CD14-positive monocyte (primary cell): ENCODE data around the gene TMPRSS12. TPM values are rescaled to one million over a fixed set of nuclear protein-coding genes. Genes with fewer than 3 reads are reported as not detected.

Source experiments
- DNase-seq, 3 donors: peaks; one replicate each; pipeline ENCODE4 v3.0.0-alpha.2; 2011 to 2022
- H2AFZ ChIP-seq: 2 replicates; pipeline ENCODE4 v1.6.0; 2012; ENCODE audit warnings: mild to moderate bottlenecking, low read depth, low read length, inconsistent platforms; ENCODE audit not compliant: insufficient read depth, poor library complexity, severe bottlenecking
- H3K27ac ChIP-seq, 2 donors: 1 replicate in 1 of 2; 2 replicates in 1 of 2; pipeline ENCODE4 v1.5.1; 2012 to 2013; ENCODE audit warnings: low read length in 2 of 2, control low read depth in 1 of 2, inconsistent platforms in 1 of 2, low read depth in 1 of 2, mild to moderate bottlenecking in 1 of 2
- H3K27me3 ChIP-seq, 2 donors: one replicate each; pipeline versions ENCODE4 v1.6.0 to v1.6.1; 2011 to 2013; ENCODE audit warnings: low read length in 2 of 2; ENCODE audit not compliant: control insufficient read depth in 2 of 2, insufficient read depth in 2 of 2
- H3K36me3 ChIP-seq, 2 donors: replicated peaks in 1 of 2; 1 replicate in 1 of 2; 2 replicates in 1 of 2; pipeline versions ENCODE4 v1.5.1 to v1.6.1; 2012 to 2013; ENCODE audit warnings: low read length in 2 of 2, control low read depth in 1 of 2, inconsistent platforms in 1 of 2, mild to moderate bottlenecking in 1 of 2; ENCODE audit not compliant: insufficient read depth in 2 of 2, control insufficient read depth in 1 of 2
- H3K4me1 ChIP-seq, 2 donors: 1 replicate in 1 of 2; 2 replicates in 1 of 2; pipeline versions ENCODE4 v1.5.1 to v1.6.1; 2012 to 2013; ENCODE audit warnings: low read length in 2 of 2, control low read depth in 1 of 2, inconsistent platforms in 1 of 2, mild to moderate bottlenecking in 1 of 2, moderate library complexity in 1 of 2; ENCODE audit not compliant: insufficient read depth in 2 of 2, control insufficient read depth in 1 of 2
- H3K4me2 ChIP-seq: replicated peaks from 2 replicates; pipeline ENCODE3; 2012; ENCODE audit warnings: low read length, moderate library complexity, mild to moderate bottlenecking; ENCODE audit not compliant: poor library complexity, severe bottlenecking; ENCODE audit errors: extremely low read depth
- H3K4me3 ChIP-seq, 3 experiments: fragments of 200-600 bp in 1 of 3; sonication (generic) in 1 of 3; replicated peaks in 1 of 3; 1 replicate in 2 of 3; 2 replicates in 1 of 3; pipeline ENCODE4 v1.5.1; 2011 to 2013; ENCODE audit warnings: low read length in 3 of 3, mild to moderate bottlenecking in 3 of 3, control low read depth in 2 of 3, low read depth in 2 of 3, inconsistent platforms in 1 of 3, moderate library complexity in 1 of 3
- H3K79me2 ChIP-seq: 2 replicates; pipeline ENCODE4 v1.6.0; 2012; ENCODE audit warnings: mild to moderate bottlenecking, control low read depth, inconsistent platforms, low read length, moderate library complexity; ENCODE audit not compliant: insufficient read depth
- H3K9ac ChIP-seq: 2 replicates; pipeline ENCODE4 v1.6.0; 2017; ENCODE audit warnings: low read length, mild to moderate bottlenecking; ENCODE audit not compliant: insufficient read depth, poor library complexity, severe bottlenecking
- H3K9me3 ChIP-seq, 2 donors: replicated peaks in 1 of 2; 1 replicate in 1 of 2; 2 replicates in 1 of 2; pipeline versions ENCODE4 v1.5.1 to v1.6.1; 2012 to 2013; ENCODE audit warnings: low read length in 2 of 2, control low read depth in 1 of 2; ENCODE audit not compliant: control insufficient read depth in 1 of 2, insufficient read depth in 1 of 2
- H4K20me1 ChIP-seq: 2 replicates; pipeline ENCODE4 v1.6.0; 2012; ENCODE audit warnings: mild to moderate bottlenecking, low read length, control low read depth, moderate library complexity; ENCODE audit not compliant: insufficient read depth
- H3K27ac Mint-ChIP-seq, 7 donors: one replicate each; pipeline ENCODE4 v1.8.0; 2020; ENCODE audit warnings: mild to moderate bottlenecking in 7 of 7, mixed read lengths in 7 of 7, moderate library complexity in 6 of 7, inconsistent platforms in 2 of 7
- H3K27me3 Mint-ChIP-seq, 3 donors: one replicate each; pipeline ENCODE4 v1.8.0; 2021 to 2022; ENCODE audit warnings: low read depth in 3 of 3, mild to moderate bottlenecking in 3 of 3, mixed read lengths in 3 of 3, moderate library complexity in 3 of 3, inconsistent platforms in 1 of 3
- H3K36me3 Mint-ChIP-seq, 2 donors: one replicate each; pipeline ENCODE4 v1.8.0; 2020; ENCODE audit warnings: mixed read lengths in 2 of 2, inconsistent platforms in 1 of 2, mild to moderate bottlenecking in 1 of 2
- H3K4me1 Mint-ChIP-seq: one replicate; pipeline ENCODE4 v1.8.0; 2020; ENCODE audit warnings: mild to moderate bottlenecking, mixed read lengths
- H3K4me3 Mint-ChIP-seq, 2 donors: one replicate each; pipeline ENCODE4 v1.8.0; 2020; ENCODE audit warnings: mild to moderate bottlenecking in 2 of 2, mixed read lengths in 2 of 2, moderate library complexity in 1 of 2
- H3K9me3 Mint-ChIP-seq, 7 donors: one replicate each; pipeline ENCODE4 v1.8.0; 2020 to 2022; ENCODE audit warnings: mixed read lengths in 7 of 7, mild to moderate bottlenecking in 6 of 7, moderate library complexity in 6 of 7, inconsistent platforms in 2 of 7
- WGBS: methylation state at CpG from one replicate; pipeline ENCODE4 v1.1.5; 2013; ENCODE audit warnings: missing lambda C conversion rate; ENCODE audit not compliant: insufficient coverage; 5-methylcytosine and 5-hydroxymethylcytosine counted together
- intact Hi-C, 2 donors: fragments of 100-400 bp; cut with micrococcal nuclease; formaldehyde crosslinking; loops; one replicate each; pipeline versions ENCODE4 v1.15.0 to v1.15.1; 2023
- polyA plus RNA-seq, 3 donors: library from polyadenylated mRNA; depleted of rRNA in 1 of 3; unstranded in 2 of 3; stranded (reverse) in 1 of 3; fragments of 300-500 nt in 2 of 3; fragments of >200 nt in 1 of 3; fragmentation: Illumina TruSeq in 2 of 3; gene quantifications; 1 replicate in 2 of 3; 2 replicates in 1 of 3; pipeline ENCODE4 v1.2.3, GENCODE V29; 2012 to 2021
- TF ChIP-seq, protein P1 (sequence below): fragments of 200-600 bp; IDR thresholded peaks from one replicate; pipeline ENCODE4 v1.8.0; 2022; ENCODE audit warnings: antibody characterized with exemption, mild to moderate bottlenecking

The TMPRSS12 gene
- polyA plus RNA-seq, 3 donors, result not detected

DNA sequence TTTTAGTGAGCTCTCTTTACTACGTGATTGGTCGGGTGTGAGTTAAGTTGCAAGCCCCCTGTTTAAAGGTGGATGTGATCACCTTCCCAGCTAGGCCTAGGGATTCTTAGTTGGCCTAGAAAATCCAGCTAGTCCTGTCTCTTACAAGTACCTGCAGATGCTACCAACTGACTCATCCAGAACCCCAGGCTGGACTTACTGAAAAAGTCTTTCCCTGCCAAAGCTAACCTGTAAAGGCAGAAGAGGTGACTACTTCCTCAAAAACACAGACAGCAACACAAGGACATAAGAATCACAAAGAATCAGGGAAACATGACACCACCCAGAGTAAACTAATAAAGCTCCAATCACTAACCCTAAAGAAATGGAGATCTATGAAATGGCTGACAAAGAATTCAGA lies 70.5 kb downstream of the TMPRSS12 start:
- Mint-ChIP-seq H3K9me3 (peaks cover 50 to 71% (median 64%) of the 10 kb centered on the region in 7 donors), H3K4me1 (no peaks in the 10 kb centered on the region)
- no peaks in the 10 kb centered on the region for H3K79me2 ChIP-seq

GRCh38 chr12:50914872-50915484 lies 72.3 kb downstream of the TMPRSS12 start:
- Histone ChIP-seq H3K79me2 (no peaks in the 10 kb centered on the region), H3K36me3 (no peaks in the 10 kb centered on the region), H4K20me1 (no peaks in the 10 kb centered on the region), H3K9me3 (peaks cover 46 to 50% of the 10 kb centered on the region in 2 donors), H3K27ac (no peak overlapping the region), H3K27me3 (no peaks in the 10 kb centered on the region), H3K9ac (no peak overlapping the region), H3K4me3 (no peak overlapping the region), H2AFZ (no peak overlapping the region), H3K4me1 (no peaks in the 10 kb centered on the region), H3K4me2 (no peak overlapping the region)
- Mint-ChIP-seq H3K9me3 (peaks cover 52 to 72% (median 67%) of the 10 kb centered on the region in 7 donors), H3K36me3 (peaks cover 2 to 14% of the 10 kb centered on the region in 2 donors), H3K4me3 (no peak overlapping the region), H3K27me3 (peaks cover 0 to 3% (median 0%) of the 10 kb centered on the region in 3 donors), H3K27ac (no peak overlapping the region), H3K4me1 (no peaks in the 10 kb centered on the region)
- intact Hi-C loops, result no loop called here
- 100% methylated on average over 1 of the region's 6 CpGs for WGBS
- no peak for DNase-seq
- TF ChIP-seq, protein P1, sequence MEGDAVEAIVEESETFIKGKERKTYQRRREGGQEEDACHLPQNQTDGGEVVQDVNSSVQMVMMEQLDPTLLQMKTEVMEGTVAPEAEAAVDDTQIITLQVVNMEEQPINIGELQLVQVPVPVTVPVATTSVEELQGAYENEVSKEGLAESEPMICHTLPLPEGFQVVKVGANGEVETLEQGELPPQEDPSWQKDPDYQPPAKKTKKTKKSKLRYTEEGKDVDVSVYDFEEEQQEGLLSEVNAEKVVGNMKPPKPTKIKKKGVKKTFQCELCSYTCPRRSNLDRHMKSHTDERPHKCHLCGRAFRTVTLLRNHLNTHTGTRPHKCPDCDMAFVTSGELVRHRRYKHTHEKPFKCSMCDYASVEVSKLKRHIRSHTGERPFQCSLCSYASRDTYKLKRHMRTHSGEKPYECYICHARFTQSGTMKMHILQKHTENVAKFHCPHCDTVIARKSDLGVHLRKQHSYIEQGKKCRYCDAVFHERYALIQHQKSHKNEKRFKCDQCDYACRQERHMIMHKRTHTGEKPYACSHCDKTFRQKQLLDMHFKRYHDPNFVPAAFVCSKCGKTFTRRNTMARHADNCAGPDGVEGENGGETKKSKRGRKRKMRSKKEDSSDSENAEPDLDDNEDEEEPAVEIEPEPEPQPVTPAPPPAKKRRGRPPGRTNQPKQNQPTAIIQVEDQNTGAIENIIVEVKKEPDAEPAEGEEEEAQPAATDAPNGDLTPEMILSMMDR, result no peak

More for the DNA sequence above, 70.5 kb downstream of the TMPRSS12 start:
- Histone ChIP-seq H3K4me3 (no peak overlapping the region), H3K9me3 (peaks cover 46 to 48% of the 10 kb centered on the region in 2 donors), H2AFZ (no peak overlapping the region), H3K27ac (no peak overlapping the region), H3K4me1 (no peaks in the 10 kb centered on the region), H3K36me3 (no peaks in the 10 kb centered on the region), H3K4me2 (no peak overlapping the region), H3K27me3 (no peaks in the 10 kb centered on the region), H3K9ac (no peak overlapping the region), H4K20me1 (no peaks in the 10 kb centered on the region)
- intact Hi-C loops, result no loop called here
- DNase-seq, result no peak
- 100% methylated on average over 1 of the region's 2 CpGs for WGBS
- Mint-ChIP-seq H3K27me3 (peaks cover 0 to 3% (median 0%) of the 10 kb centered on the region in 3 donors), H3K36me3 (peaks cover 2 to 14% of the 10 kb centered on the region in 2 donors), H3K27ac (no peak overlapping the region), H3K4me3 (no peak overlapping the region)
- TF ChIP-seq, protein P1, result no peak
